OCI-LY7 (cell line): Measurements from ENCODE around the gene URM1. TPM values are rescaled to one million over a fixed set of nuclear protein-coding genes. Genes with fewer than 3 reads are reported as not detected.

Experiments
- Bru-seq: library from RNA; stranded (reverse); fragments of 400-500 nt; gene quantifications from one replicate; lab custom pipeline; 2021; lab: Mats Ljungman, UMichigan
- BruChase-seq, 2 experiments: library from RNA; stranded (reverse); fragments of 400-500 nt; gene quantifications; one replicate each; lab custom pipeline; 2021; lab: Mats Ljungman, UMichigan
- BruUV-seq: library from RNA; stranded (reverse); fragments of 400-500 nt; replicated peaks from 2 replicates; lab custom pipeline; 2021; lab: Mats Ljungman, UMichigan
- CTCF ChIA-PET: fragments of 300-600 bp; sonication (Branson Sonifier 250); formaldehyde crosslinking; loops from one replicate; lab custom pipeline; 2022; ENCODE audit warnings: antibody characterized with exemption; ENCODE audit not compliant: unreplicated experiment; lab: Charles Lee
- POLR2A ChIA-PET: fragments of 300-600 bp; sonication (Branson Sonifier 250); formaldehyde crosslinking; loops from one replicate; lab custom pipeline; 2022; ENCODE audit warnings: antibody characterized with exemption; lab: Charles Lee
- DNase-seq: peaks from one replicate; pipeline ENCODE4 v3.0.0-alpha.2; 2015; ENCODE audit warnings: low spot score
- H2AFZ ChIP-seq: fragments of 200-600 bp; sonication (generic), shearing (Covaris generic); 2 replicates; pipeline ENCODE4 v1.6.1; 2014; ENCODE audit warnings: mild to moderate bottlenecking, antibody characterized with exemption, low read length, moderate library complexity
- H3K27ac ChIP-seq: fragments of 200-600 bp; sonication (generic); 2 replicates; pipeline ENCODE4 v1.5.1; 2014; ENCODE audit warnings: mixed run types, low read depth, mild to moderate bottlenecking, moderate library complexity, low read length, inconsistent platforms; ENCODE audit not compliant: poor library complexity, severe bottlenecking
- H3K36me3 ChIP-seq: fragments of 200-600 bp; sonication (generic); 2 replicates; pipeline ENCODE4 v1.6.1; 2014; ENCODE audit warnings: mild to moderate bottlenecking, antibody characterized with exemption, low read length, moderate library complexity, mixed read lengths; ENCODE audit not compliant: insufficient read depth
- H3K4me1 ChIP-seq: fragments of 200-600 bp; sonication (generic); 2 replicates; pipeline ENCODE4 v1.5.1; 2014; ENCODE audit warnings: mild to moderate bottlenecking, low read length; ENCODE audit not compliant: insufficient read depth, poor library complexity, severe bottlenecking
- H3K4me2 ChIP-seq: fragments of 200-600 bp; sonication (generic); 2 replicates; pipeline ENCODE4 v1.6.1; 2014; ENCODE audit warnings: mild to moderate bottlenecking, low read length
- H3K4me3 ChIP-seq: fragments of 200-600 bp; sonication (generic); 2 replicates; pipeline ENCODE4 v1.5.1; 2014; ENCODE audit warnings: mild to moderate bottlenecking, low read depth, low read length; ENCODE audit not compliant: poor library complexity, severe bottlenecking
- H3K79me2 ChIP-seq: fragments of 200-600 bp; sonication (generic); 2 replicates; pipeline ENCODE4 v1.6.1; 2016; ENCODE audit warnings: low read depth, mild to moderate bottlenecking, low read length, moderate library complexity, mixed read lengths; ENCODE audit not compliant: insufficient read depth
- H3K9me2 ChIP-seq: fragments of 200-600 bp; sonication (generic); 2 replicates; pipeline ENCODE4 v1.6.1; 2016; ENCODE audit warnings: mild to moderate bottlenecking, low read length, mixed read lengths; ENCODE audit not compliant: insufficient read depth
- H3K9me3 ChIP-seq: fragments of 200-600 bp; sonication (generic); 2 replicates; pipeline ENCODE4 v1.6.1; 2014; ENCODE audit warnings: mild to moderate bottlenecking, mixed run types, low read length, mixed read lengths
- H4K20me1 ChIP-seq: fragments of 200-600 bp; sonication (generic); 2 replicates; pipeline ENCODE4 v1.6.1; 2014; ENCODE audit warnings: mild to moderate bottlenecking, antibody characterized with exemption, low read length, moderate library complexity, mixed read lengths; ENCODE audit not compliant: insufficient read depth
- EZH2phosphoT487 ChIP-seq: fragments of 200-600 bp; sonication (generic); IDR thresholded peaks from 2 replicates; pipeline ENCODE4 v1.6.1; 2018; ENCODE audit warnings: low read depth, borderline replicate concordance, mild to moderate bottlenecking, mixed run types, antibody characterized with exemption, low read length, moderate library complexity, mixed read lengths
- intact Hi-C: fragments of 100-400 bp; cut with micrococcal nuclease; formaldehyde crosslinking; loops from one replicate; pipeline ENCODE4 v1.10.0; 2022; ENCODE audit not compliant: unreplicated experiment
- long read RNA-seq: library from polyadenylated mRNA; stranded (forward); transcript quantifications from one replicate; pipeline ENCODE4 v2.0.0, GENCODE V29; 2022
- total RNA-seq, 2 experiments: library from RNA; depleted of rRNA in 1 of 2; stranded (reverse); fragments of >200 nt in 1 of 2; shearing (Covaris generic) in 1 of 2; gene quantifications; 2 replicates each; pipeline ENCODE4 v1.2.3, GENCODE V29; 2014 to 2022
- TF ChIP-seq, protein P1 (sequence below): fragments of 200-600 bp; sonication (generic); conservative IDR thresholded peaks from 2 replicates; pipeline ENCODE4 v1.5.1; 2014; ENCODE audit warnings: mild to moderate bottlenecking, antibody characterized with exemption, low read length, moderate library complexity, mixed read lengths

The URM1 gene
- total RNA-seq (2014; rRNA removed; shearing (Covaris generic)) (42.3 and 58.5 TPM in 2 replicates), total RNA-seq (2022) (51.8 and 60.8 TPM in 2 replicates), Bru-seq, nascent RNA (percentile 78 among the genes with signal in this experiment), BruChase-seq, experiment 1, labeled RNA remaining after a 6-hour chase (percentile 84 among the genes with signal in this experiment), BruChase-seq, experiment 2, labeled RNA remaining after a 2-hour chase (percentile 76 among the genes with signal in this experiment)
- long read RNA-seq, transcript URM1-205 (5 exons, 723 nt) = minor isoform, 8 of 77 reads
- long read RNA-seq, transcript URM1-203 (5 exons, 2,650 nt) = major isoform, 43 of 77 reads
- long read RNA-seq, partial matches to known transcripts = 7 of 77 reads
- long read RNA-seq, other reads (novel, unspliced or antisense) = 12 of 77 reads

DNA sequence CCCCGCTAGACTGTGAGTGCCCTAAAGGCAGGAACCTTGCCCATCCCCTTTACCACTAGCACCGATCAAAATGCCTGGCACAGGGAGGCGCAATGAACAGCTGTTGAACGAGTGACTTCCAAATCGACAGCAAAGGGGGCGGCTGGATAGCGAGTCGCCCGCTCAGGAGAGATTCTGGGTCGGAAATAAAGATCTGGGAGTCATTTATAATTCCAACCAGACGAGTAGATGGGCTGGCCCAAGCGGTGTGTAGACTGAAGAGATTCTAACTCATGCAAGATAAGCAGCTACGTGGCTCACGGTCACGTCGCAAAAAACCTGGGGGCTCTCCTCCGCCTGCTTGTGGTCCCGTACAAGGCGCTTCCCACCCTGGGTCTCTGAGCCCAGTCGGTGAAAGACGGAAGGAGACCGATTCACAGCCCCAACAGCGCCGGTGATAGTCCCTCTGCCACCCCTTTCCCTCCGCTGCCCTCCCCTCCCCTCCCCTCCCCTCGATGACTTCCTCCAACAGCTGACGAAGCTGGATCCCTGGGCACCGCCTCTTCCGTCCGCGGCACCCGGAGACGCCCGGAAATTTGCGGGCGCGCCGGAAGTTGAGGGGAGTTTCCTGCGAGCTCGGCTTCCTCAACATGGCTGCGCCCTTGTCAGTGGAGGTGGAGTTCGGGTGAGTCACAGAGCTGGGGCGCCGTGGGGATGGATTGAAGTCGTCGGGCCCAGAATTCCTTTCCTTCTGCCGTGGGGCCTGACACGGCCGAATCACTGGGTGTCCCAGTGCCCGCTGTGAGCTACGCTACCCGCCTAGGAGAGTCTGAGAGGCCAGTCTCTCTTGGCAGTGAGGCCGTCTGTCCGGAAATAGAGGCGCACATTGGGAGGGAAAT is at the start of gene URM1:
Gene URM1 (plus strand): TSS at position 623 of the 878 bp plus-strand sequence. CDS start 7 bp downstream, at position 630.
- Histone ChIP-seq H2AFZ (peak within 1 kb of the TSS; percentile 93), H3K4me1 (peaks cover 16% of the 10 kb centered on the region), H3K79me2 (peaks cover 38% of the 10 kb centered on the region), H3K36me3 (peaks cover 23% of the 10 kb centered on the region), H4K20me1 (no peaks in the 10 kb centered on the region), H3K9me2 (no peaks in the 10 kb centered on the region), H3K27ac (peak within 1 kb of the TSS; percentile 43), H3K9me3 (no peaks in the 10 kb centered on the region), H3K4me3 (peak within 1 kb of the TSS; percentile 87), H3K4me2 (peak within 1 kb of the TSS; percentile 94)
- peak; percentile 95 for DNase-seq
- ChIA-PET CTCF (interaction anchor here (0.6 to 1.4 kb wide), 3 partner anchors 9 to 40 kb away, joined by 3 to 9 read pairs (median 3); no protein-coding TSS in a partner anchor), POLR2A (interaction anchor here (0.6 to 1.4 kb wide), 13 partner anchors 9 to 521 kb away, joined by 3 to 8 read pairs (median 3); no protein-coding TSS in a partner anchor)
- intact Hi-C loops = loop anchor here (1.0 to 2.0 kb wide), 4 partner anchors 30 to 86 kb away; partner anchors contain the start of genes COQ4, ODF2, SLC27A4 and TRUB2
- BruUV-seq = TSS peak; percentile 73
- TF ChIP-seq, protein P1, sequence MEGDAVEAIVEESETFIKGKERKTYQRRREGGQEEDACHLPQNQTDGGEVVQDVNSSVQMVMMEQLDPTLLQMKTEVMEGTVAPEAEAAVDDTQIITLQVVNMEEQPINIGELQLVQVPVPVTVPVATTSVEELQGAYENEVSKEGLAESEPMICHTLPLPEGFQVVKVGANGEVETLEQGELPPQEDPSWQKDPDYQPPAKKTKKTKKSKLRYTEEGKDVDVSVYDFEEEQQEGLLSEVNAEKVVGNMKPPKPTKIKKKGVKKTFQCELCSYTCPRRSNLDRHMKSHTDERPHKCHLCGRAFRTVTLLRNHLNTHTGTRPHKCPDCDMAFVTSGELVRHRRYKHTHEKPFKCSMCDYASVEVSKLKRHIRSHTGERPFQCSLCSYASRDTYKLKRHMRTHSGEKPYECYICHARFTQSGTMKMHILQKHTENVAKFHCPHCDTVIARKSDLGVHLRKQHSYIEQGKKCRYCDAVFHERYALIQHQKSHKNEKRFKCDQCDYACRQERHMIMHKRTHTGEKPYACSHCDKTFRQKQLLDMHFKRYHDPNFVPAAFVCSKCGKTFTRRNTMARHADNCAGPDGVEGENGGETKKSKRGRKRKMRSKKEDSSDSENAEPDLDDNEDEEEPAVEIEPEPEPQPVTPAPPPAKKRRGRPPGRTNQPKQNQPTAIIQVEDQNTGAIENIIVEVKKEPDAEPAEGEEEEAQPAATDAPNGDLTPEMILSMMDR = no peak; the same call in 1 of the 2 replicates
- TF ChIP-seq EZH2phosphoT487 = no peak

DNA sequence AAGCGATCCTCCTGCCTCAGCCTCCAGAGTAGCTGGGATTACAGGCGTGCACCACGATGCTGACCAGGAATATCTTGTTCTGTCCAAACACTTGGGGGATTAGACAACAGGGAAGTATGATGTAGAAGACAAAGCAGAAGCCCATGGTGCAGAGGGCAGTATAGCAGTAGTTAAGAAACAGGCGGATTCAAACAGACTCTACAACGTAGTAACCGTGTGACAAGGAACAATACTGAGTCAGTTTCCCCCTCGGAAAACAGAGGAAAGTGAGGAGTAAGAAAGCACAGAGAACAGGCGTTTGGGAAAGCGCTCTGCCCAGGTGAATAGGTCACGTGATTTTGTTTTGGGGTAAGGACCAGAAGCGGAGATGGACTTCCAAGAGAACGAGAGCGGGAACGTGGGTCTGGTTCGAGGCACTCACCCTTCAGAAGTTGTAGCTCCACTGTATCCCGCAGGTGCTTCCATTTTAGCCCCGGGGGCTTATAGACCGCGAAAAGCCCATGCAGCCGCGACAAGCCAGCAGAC is 49.2 kb upstream of the URM1 start:
- TSS peak; percentile 92 for BruUV-seq
- ChIA-PET POLR2A (interaction anchor here (0.6 to 1.0 kb wide), 2 partner anchors 15 to 223 kb away, joined by 3 read pairs; no protein-coding TSS in a partner anchor), CTCF (no interaction called here)
- Histone ChIP-seq H3K36me3 (peaks cover 46% of the 10 kb centered on the region), H3K9me2 (no peaks in the 10 kb centered on the region), H3K79me2 (peaks cover 39% of the 10 kb centered on the region), H2AFZ (peak overlapping the region; percentile 88), H3K4me1 (peaks cover 22% of the 10 kb centered on the region), H3K9me3 (no peaks in the 10 kb centered on the region), H3K4me3 (peak overlapping the region; percentile 81), H3K27ac (peak overlapping the region; percentile 77), H4K20me1 (peaks cover 4% of the 10 kb centered on the region; the same call in 1 of the 2 replicates), H3K4me2 (peak overlapping the region; percentile 86)
- intact Hi-C loops = loop anchor here (1.0 to 5.0 kb wide), 4 partner anchors 18 to 230 kb away; partner anchors contain the start of genes GOLGA2, SLC27A4, SPTAN1 and SWI5
- DNase-seq = no peak
- TF ChIP-seq, protein P1 = no peak
- TF ChIP-seq EZH2phosphoT487 = no peak
